Measurements from ENCODE around the gene KAT6B. TPM values are rescaled to one million over a fixed set of nuclear protein-coding genes. Genes with fewer than 3 reads are reported as not detected.

The KAT6B gene
- total and polyA plus RNA-seq, 2 donors (not counting 1 experiment from before 2014, with no cell fraction given): 8.6 to 111 TPM

DNA sequence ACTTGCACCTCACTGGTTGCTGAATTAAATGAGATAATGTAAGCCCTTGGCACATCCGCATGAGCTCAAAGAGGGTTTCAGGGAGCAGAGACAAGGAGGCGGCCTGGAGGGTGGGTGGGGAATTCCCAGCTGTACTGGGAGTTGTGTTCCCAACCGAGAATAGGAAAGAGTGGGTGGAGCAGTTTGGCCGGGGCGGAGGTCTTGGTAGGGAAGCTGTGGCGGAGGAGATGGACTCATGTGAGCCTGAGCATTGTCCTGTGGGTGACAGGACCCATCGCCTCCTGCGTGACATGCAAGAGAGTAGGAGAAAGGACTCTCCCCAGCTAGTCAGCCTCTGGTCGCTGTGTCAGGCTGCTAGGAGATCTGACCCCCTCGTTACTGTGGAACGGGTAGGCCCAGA lies 244.1 kb downstream of the KAT6B start:
- 90% methylated on average over 11 of the region's 11 CpGs for WGBS (ENCODE audit: insufficient coverage)
- TF ChIP-seq EZH2 (IDR thresholded peaks at IDR 0.05; ENCODE audit: borderline replicate concordance, insufficient read depth, low read depth, low read length, poor library complexity, severe bottlenecking): no peak
- no peaks in the 10 kb centered on the region for H3K4me1 Mint-ChIP-seq
- POLR2A ChIA-PET: no interaction called here
- Histone ChIP-seq H3K27me3 (replicated peaks in 1 of 4; ENCODE audit: control extremely low read depth in 1 of 4, control insufficient read depth in 3 of 4, insufficient read depth in 4 of 4, low read length in 3 of 4) (no peaks in the 10 kb centered on the region), H3K27ac (ENCODE audit: low read length in 2 of 2) (no peak overlapping the region), H4K20me1 (ENCODE audit: control insufficient read depth, insufficient read depth, low read length, poor library complexity, severe bottlenecking) (no peaks in the 10 kb centered on the region), H3K9me3 (ENCODE audit: control extremely low read depth in 1 of 3, control insufficient read depth in 2 of 3, insufficient read depth in 1 of 3, low read length in 2 of 3) (no peaks in the 10 kb centered on the region), H3K9ac (ENCODE audit: low read length) (no peak overlapping the region), H3K36me3 (replicated peaks in 1 of 2; ENCODE audit: control extremely low read depth in 1 of 2, control insufficient read depth in 1 of 2, extremely low read depth in 1 of 2, insufficient read depth in 2 of 2, low read length in 1 of 2) (no peaks in the 10 kb centered on the region), H2AFZ (ENCODE audit: insufficient read depth, low read depth, low read length, poor library complexity, severe bottlenecking) (no peak overlapping the region), H3K79me2 (ENCODE audit: control insufficient read depth, insufficient read depth, low read length) (no peaks in the 10 kb centered on the region), H3K4me1 (ENCODE audit: control insufficient read depth in 2 of 2, insufficient read depth in 2 of 2, low read length in 2 of 2) (no peaks in the 10 kb centered on the region), H3K4me2 (replicated peaks; ENCODE audit: low read depth, low read length, poor library complexity, severe bottlenecking) (no peak overlapping the region), H3K4me3 (ENCODE audit: control extremely low read depth in 1 of 5, extremely low read depth in 1 of 5, insufficient read depth in 1 of 5, low read depth in 2 of 5, low read length in 4 of 5) (no peak overlapping the region)
- CTCF ChIA-PET: interaction anchor here (0.5 kb wide), 1 partner anchor 554 kb away, joined by 3 read pairs; no protein-coding TSS in a partner anchor
- ATAC-seq (ENCODE audit: low read depth): no peak
- H3K4me3 Mint-ChIP-seq: no peak overlapping the region
- H3K9me3 Mint-ChIP-seq (ENCODE audit: insufficient read depth): no peaks in the 10 kb centered on the region
- H3K27me3 Mint-ChIP-seq: no peaks in the 10 kb centered on the region
- DNase-seq: no peak
- intact Hi-C loops (cut with micrococcal nuclease): no loop called here
- no peak overlapping the region for H3K27ac Mint-ChIP-seq

DNA sequence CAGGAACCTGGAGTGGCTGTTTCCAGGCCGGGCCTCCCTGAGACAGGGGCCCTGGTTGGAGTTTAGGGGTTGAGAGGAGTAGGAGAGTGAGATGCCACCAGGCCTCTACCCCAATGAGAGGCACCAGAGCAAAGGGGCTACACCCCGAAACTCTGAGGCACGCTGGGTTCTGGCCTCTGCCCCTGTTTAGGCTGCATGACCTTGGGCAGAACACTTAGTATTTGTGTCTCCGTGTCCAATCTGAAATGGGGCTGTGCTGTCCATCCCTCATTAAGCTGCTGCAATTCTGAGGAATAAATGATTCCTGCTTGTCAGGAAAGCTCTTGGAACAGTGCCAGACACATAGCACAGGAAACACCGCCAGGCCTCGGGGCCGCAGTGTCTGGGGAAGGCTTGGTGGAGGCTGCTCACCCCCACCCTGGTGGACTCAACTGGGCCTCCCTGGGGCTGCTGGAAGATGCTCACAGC lies 244.6 kb downstream of the KAT6B start:
- ChIA-PET CTCF (interaction anchor here (0.5 kb wide), 1 partner anchor 554 kb away, joined by 3 read pairs; no protein-coding TSS in a partner anchor), POLR2A (no interaction called here)
- Histone ChIP-seq H3K27ac (ENCODE audit: low read length in 2 of 2) (no peak overlapping the region), H4K20me1 (ENCODE audit: control insufficient read depth, insufficient read depth, low read length, poor library complexity, severe bottlenecking) (no peaks in the 10 kb centered on the region), H3K27me3 (replicated peaks in 1 of 4; ENCODE audit: control extremely low read depth in 1 of 4, control insufficient read depth in 3 of 4, insufficient read depth in 4 of 4, low read length in 3 of 4) (no peaks in the 10 kb centered on the region), H3K9ac (ENCODE audit: low read length) (no peak overlapping the region), H3K4me3 (ENCODE audit: control extremely low read depth in 1 of 5, extremely low read depth in 1 of 5, insufficient read depth in 1 of 5, low read depth in 2 of 5, low read length in 4 of 5) (no peak overlapping the region), H3K79me2 (ENCODE audit: control insufficient read depth, insufficient read depth, low read length) (no peaks in the 10 kb centered on the region), H3K4me2 (replicated peaks; ENCODE audit: low read depth, low read length, poor library complexity, severe bottlenecking) (no peak overlapping the region), H3K9me3 (ENCODE audit: control extremely low read depth in 1 of 3, control insufficient read depth in 2 of 3, insufficient read depth in 1 of 3, low read length in 2 of 3) (no peaks in the 10 kb centered on the region), H3K36me3 (replicated peaks in 1 of 2; ENCODE audit: control extremely low read depth in 1 of 2, control insufficient read depth in 1 of 2, extremely low read depth in 1 of 2, insufficient read depth in 2 of 2, low read length in 1 of 2) (no peaks in the 10 kb centered on the region), H3K4me1 (ENCODE audit: control insufficient read depth in 2 of 2, insufficient read depth in 2 of 2, low read length in 2 of 2) (no peaks in the 10 kb centered on the region), H2AFZ (ENCODE audit: insufficient read depth, low read depth, low read length, poor library complexity, severe bottlenecking) (no peak overlapping the region)
- ATAC-seq (ENCODE audit: low read depth) (no peak), DNase-seq (no peak)
- Mint-ChIP-seq H3K27ac (no peak overlapping the region), H3K27me3 (no peaks in the 10 kb centered on the region), H3K4me1 (no peaks in the 10 kb centered on the region), H3K4me3 (no peak overlapping the region), H3K9me3 (ENCODE audit: insufficient read depth) (no peaks in the 10 kb centered on the region)
- whole genome bisulfite sequencing (ENCODE audit: insufficient coverage): 73% methylated on average over 7 of the region's 7 CpGs
- intact Hi-C loops (cut with micrococcal nuclease): no loop called here
- TF ChIP-seq, protein P1, sequence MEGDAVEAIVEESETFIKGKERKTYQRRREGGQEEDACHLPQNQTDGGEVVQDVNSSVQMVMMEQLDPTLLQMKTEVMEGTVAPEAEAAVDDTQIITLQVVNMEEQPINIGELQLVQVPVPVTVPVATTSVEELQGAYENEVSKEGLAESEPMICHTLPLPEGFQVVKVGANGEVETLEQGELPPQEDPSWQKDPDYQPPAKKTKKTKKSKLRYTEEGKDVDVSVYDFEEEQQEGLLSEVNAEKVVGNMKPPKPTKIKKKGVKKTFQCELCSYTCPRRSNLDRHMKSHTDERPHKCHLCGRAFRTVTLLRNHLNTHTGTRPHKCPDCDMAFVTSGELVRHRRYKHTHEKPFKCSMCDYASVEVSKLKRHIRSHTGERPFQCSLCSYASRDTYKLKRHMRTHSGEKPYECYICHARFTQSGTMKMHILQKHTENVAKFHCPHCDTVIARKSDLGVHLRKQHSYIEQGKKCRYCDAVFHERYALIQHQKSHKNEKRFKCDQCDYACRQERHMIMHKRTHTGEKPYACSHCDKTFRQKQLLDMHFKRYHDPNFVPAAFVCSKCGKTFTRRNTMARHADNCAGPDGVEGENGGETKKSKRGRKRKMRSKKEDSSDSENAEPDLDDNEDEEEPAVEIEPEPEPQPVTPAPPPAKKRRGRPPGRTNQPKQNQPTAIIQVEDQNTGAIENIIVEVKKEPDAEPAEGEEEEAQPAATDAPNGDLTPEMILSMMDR (IDR thresholded peaks at IDR 0.05): no peak
- no peak for TF ChIP-seq EZH2 (IDR thresholded peaks at IDR 0.05; ENCODE audit: borderline replicate concordance, insufficient read depth, low read depth, low read length, poor library complexity, severe bottlenecking)
